NCI-H1436 (cell line): ENCODE results near the gene PPP1R16B.
A peak's percentile ranks its signal among the peaks of the same experiment; 100 is the strongest.

Experiments
- DNase-seq: peaks from one replicate; lab custom pipeline; 2025; lab: John Stamatoyannopoulos, UW

Gene PPP1R16B

GRCh38 chr20:38877483-38877882 lies 72.0 kb downstream of the PPP1R16B start:
- DNase-seq, result no peak

GRCh38 chr20:38878866-38879265 lies 73.4 kb downstream of the PPP1R16B start:
- no peak for DNase-seq

GRCh38 chr20:38880952-38881735 lies 75.6 kb downstream of the PPP1R16B start:
- no peak for DNase-seq

GRCh38 chr20:38881806-38882440 lies 76.4 kb downstream of the PPP1R16B start:
- DNase-seq, result no peak

- no peak for DNase-seq
Measured at GRCh38 chr20:38882600-38882999, 77.1 kb downstream of the PPP1R16B start.

GRCh38 chr20:38883081-38883980 lies 77.8 kb downstream of the PPP1R16B start:
- DNase-seq, result no peak

GRCh38 chr20:38883981-38884733 lies 78.7 kb downstream of the PPP1R16B start:
- DNase-seq, result no peak

GRCh38 chr20:38885357-38885756 lies 79.9 kb downstream of the PPP1R16B start:
- DNase-seq, result no peak

- DNase-seq, result no peak
Measured at GRCh38 chr20:38888059-38888831, 82.7 kb downstream of the PPP1R16B start.

GRCh38 chr20:38889050-38889449 lies 83.6 kb downstream of the PPP1R16B start:
- no peak for DNase-seq

GRCh38 chr20:38889792-38890496 lies 84.4 kb downstream of the PPP1R16B start:
- DNase-seq, result no peak

- DNase-seq, result no peak
Measured at GRCh38 chr20:38890497-38890818, 85.0 kb downstream of the PPP1R16B start.

GRCh38 chr20:38892091-38892981 lies 86.8 kb downstream of the PPP1R16B start:
- no peak for DNase-seq

- no peak for DNase-seq
Measured at GRCh38 chr20:38893056-38893564, 87.6 kb downstream of the PPP1R16B start.

- DNase-seq, result peak; percentile 74
Measured at GRCh38 chr20:38893565-38894090, 88.1 kb downstream of the PPP1R16B start.

- no peak for DNase-seq
Measured at GRCh38 chr20:38894091-38894847, 88.8 kb downstream of the PPP1R16B start.

GRCh38 chr20:38895098-38895949 lies 89.8 kb downstream of the PPP1R16B start:
- no peak for DNase-seq
